ENCODE results near the gene CFAP74. TPM values are rescaled to one million over a fixed set of nuclear protein-coding genes. Genes with fewer than 3 reads are reported as not detected.

Gene CFAP74
- total and polyA plus RNA-seq, 2 of the 13 experiments (the other 11 are each of a cell fraction or from before 2014, with no cell fraction given), result 0.27 to 0.62 TPM

DNA sequence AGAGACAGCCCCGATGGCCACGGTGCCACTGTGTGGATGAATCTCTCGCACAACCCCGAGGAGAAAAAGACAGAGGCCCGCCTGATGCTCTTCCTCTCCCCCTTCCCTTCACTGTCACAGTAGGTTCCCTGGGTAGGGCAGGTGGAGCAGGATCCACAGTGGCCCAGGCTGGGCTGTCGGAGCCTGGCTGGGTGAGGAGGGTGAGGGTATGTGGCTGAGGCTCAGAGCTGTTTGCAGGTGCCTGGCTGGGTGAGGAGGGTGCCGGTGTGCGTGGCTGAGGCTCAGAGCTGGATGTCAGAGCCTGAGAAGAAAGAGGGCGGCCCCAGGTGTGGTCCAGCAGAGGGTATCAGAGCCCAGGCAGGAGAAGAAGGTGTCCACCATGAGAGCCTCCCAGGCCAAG, 2.7 kb downstream of the CFAP74 start:
- H3K79me2 ChIP-seq (ENCODE audit: insufficient read depth, low read length), result no peaks in the 10 kb centered on the region
- H3K9ac ChIP-seq (ENCODE audit: insufficient read depth, low read depth, low read length), result no peak overlapping the region
- H3K27ac ChIP-seq (ENCODE audit: extremely low read length, insufficient read depth, low read length), result no peak overlapping the region
- 59% methylated on average over 7 of the region's 9 CpGs for WGBS (ENCODE audit: low lambda C conversion rate)
- ATAC-seq (no peak), FAIRE-seq (no peak), DNase-seq (ENCODE audit: low spot score) (no peak)
- intact Hi-C loops (cut with micrococcal nuclease; ENCODE audit: unreplicated experiment) (no loop called here), in situ Hi-C loops (cut with HindIII; ENCODE audit: extremely low pct_ligation_motif_present, low pct_unique_long_range_greater_than_20kb) (no loop called here)
- ChIA-PET POLR2A (no interaction called here), CTCF (ENCODE audit: low intra/inter-chr PET ratio, low total read pairs) (no interaction called here)
- H3K4me3 ChIP-seq (replicated peaks in 1 of 3; ENCODE audit: insufficient read depth in 1 of 3, low read depth in 2 of 3, low read length in 3 of 3), result no peak overlapping the region
- H3K27me3 ChIP-seq (ENCODE audit: control insufficient read depth in 1 of 2, insufficient read depth in 2 of 2, low read length in 2 of 2), result peaks cover 5 to 43% of the 10 kb centered on the region in 2 experiments; a peak in 4 of 5 replicates
- H4K20me1 ChIP-seq (ENCODE audit: insufficient read depth, low read length), result no peaks in the 10 kb centered on the region
- no peak overlapping the region for H2AFZ ChIP-seq (ENCODE audit: low read length)
- no peak overlapping the region for H3K4me2 ChIP-seq (ENCODE audit: low read depth, low read length)
- H3K36me3 ChIP-seq (replicated peaks in 1 of 2; ENCODE audit: control insufficient read depth in 1 of 2, insufficient read depth in 2 of 2, low read length in 2 of 2), result no peaks in the 10 kb centered on the region
- H3K9me3 ChIP-seq (ENCODE audit: low read length), result no peaks in the 10 kb centered on the region
- BruUV-seq (replicated peaks), result no TSS peak
- TF ChIP-seq MAFK (conservative IDR thresholded peaks at IDR 0.05 in 1 of 2, IDR thresholded peaks at IDR 0.05 in 1 of 2; ENCODE audit: low read length in 2 of 2), result no peak
- no peak for TF ChIP-seq PRMT3 (CRISPR knock-in tag; IDR thresholded peaks at IDR 0.05; ENCODE audit: borderline replicate concordance, low read depth)
- TF ChIP-seq MAFG (CRISPR knock-in tag; IDR thresholded peaks at IDR 0.05), result no peak
- TF ChIP-seq ZNF777 (CRISPR knock-in tag; IDR thresholded peaks at IDR 0.05), result no peak
- no peak for TF ChIP-seq PCBP2 (optimal IDR thresholded peaks at IDR 0.05; ENCODE audit: low read depth, low read length, poor library complexity, severe bottlenecking)
- TF ChIP-seq ETV6 (CRISPR knock-in tag; conservative IDR thresholded peaks at IDR 0.05), result no peak
- TF ChIP-seq SRSF9 (IDR thresholded peaks at IDR 0.05; ENCODE audit: borderline replicate concordance, insufficient read depth, low read depth, low read length, poor library complexity, severe bottlenecking), result no peak
- no peak for TF ChIP-seq MAZ (IDR thresholded peaks at IDR 0.05; ENCODE audit: borderline replicate concordance, low read depth, low read length)
- TF ChIP-seq MAZ (CRISPR knock-in tag; IDR thresholded peaks at IDR 0.05; ENCODE audit: low read depth), result no peak
- no peak for TF ChIP-seq ZNF205 (CRISPR knock-in tag; IDR thresholded peaks at IDR 0.05)
- TF ChIP-seq, protein P1, sequence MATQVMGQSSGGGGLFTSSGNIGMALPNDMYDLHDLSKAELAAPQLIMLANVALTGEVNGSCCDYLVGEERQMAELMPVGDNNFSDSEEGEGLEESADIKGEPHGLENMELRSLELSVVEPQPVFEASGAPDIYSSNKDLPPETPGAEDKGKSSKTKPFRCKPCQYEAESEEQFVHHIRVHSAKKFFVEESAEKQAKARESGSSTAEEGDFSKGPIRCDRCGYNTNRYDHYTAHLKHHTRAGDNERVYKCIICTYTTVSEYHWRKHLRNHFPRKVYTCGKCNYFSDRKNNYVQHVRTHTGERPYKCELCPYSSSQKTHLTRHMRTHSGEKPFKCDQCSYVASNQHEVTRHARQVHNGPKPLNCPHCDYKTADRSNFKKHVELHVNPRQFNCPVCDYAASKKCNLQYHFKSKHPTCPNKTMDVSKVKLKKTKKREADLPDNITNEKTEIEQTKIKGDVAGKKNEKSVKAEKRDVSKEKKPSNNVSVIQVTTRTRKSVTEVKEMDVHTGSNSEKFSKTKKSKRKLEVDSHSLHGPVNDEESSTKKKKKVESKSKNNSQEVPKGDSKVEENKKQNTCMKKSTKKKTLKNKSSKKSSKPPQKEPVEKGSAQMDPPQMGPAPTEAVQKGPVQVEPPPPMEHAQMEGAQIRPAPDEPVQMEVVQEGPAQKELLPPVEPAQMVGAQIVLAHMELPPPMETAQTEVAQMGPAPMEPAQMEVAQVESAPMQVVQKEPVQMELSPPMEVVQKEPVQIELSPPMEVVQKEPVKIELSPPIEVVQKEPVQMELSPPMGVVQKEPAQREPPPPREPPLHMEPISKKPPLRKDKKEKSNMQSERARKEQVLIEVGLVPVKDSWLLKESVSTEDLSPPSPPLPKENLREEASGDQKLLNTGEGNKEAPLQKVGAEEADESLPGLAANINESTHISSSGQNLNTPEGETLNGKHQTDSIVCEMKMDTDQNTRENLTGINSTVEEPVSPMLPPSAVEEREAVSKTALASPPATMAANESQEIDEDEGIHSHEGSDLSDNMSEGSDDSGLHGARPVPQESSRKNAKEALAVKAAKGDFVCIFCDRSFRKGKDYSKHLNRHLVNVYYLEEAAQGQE (IDR thresholded peaks at IDR 0.05; ENCODE audit: borderline replicate concordance in 1 of 2, low read depth in 1 of 2, low read length in 2 of 2), result no peak
- 0 out of 2 replicates have a peak, but pooled peaks cover 6% of the 10 kb centered on the region for H3K4me1 ChIP-seq (ENCODE audit: insufficient read depth, low read length)

Measured in HepG2 (cell line).